Stimulated activated CD4-positive, alpha-beta T cell treated with anti-CD3 and anti-CD28 coated beads, Interleukin-15, amount 100 ng/mL, for 48 hours (primary cell): ENCODE data around the gene DOK6.
"Not testable (repeated sequence)": the region's sequence is repeated elsewhere in the genome, so short reads cannot be mapped to it uniquely, and the experiment has no call there.

ENCODE experiments used
- DNase-seq, 2 donors: peaks; one replicate each; pipeline ENCODE4 v3.0.0-alpha.2; 2020; ENCODE audit warnings: low read depth in 2 of 2

Gene DOK6

GRCh38 chr18:69626171-69626570 is 225.5 kb downstream of the DOK6 start:
- no peak for DNase-seq

DNA sequence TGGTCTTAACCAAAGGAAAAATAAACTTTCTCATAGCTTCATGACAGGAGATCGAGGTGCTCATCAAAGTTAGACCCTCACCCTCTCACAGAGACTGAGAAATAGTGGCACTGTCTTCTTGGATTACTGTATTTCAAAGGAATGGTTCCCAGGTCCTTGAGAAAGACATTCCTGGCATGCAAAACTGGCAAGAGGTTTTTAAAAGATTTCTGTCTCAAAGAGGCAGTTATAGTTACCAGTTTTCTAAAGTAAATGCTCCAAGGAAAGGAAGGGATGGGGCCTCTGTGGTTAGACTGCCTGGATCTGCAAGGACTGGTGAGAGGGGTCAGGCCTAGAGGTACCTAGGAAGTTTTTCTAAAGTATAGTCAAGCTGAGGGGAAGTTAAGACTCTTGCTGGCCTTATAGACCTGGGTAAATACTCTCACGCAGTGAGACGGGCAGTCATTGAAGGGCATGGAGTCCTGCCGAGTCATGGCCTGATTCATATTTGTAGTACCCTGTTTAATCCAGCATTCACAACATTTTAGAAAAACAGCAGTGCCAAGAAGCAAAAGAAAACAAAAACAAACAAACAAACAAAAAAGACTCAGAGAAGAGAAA is 226.1 kb downstream of the DOK6 start:
- no peak for DNase-seq

GRCh38 chr18:69628774-69629359 is 228.2 kb downstream of the DOK6 start:
- DNase-seq, result no peak

- no peak for DNase-seq
Observed at GRCh38 chr18:69631281-69631680, 230.6 kb downstream of the DOK6 start.

DNA sequence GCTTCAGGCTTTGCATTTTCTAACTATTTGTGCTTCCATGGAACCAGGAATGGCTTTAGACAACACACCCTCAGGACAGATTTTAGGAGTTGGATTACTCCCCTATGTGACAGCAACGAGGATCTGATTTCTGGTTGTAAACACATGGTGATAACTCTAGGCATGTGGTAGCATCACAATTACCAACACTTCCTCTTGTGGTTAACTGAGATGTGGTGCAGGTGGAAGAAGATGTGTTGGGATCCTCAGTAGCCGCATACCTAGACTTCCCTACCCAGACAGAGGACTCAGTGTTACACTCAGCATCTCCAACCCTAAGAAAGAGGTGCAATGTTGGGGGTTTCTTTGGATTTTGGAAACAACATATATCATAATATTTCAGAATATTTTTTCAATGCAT is 234.8 kb downstream of the DOK6 start:
- DNase-seq, result no peak

DNA sequence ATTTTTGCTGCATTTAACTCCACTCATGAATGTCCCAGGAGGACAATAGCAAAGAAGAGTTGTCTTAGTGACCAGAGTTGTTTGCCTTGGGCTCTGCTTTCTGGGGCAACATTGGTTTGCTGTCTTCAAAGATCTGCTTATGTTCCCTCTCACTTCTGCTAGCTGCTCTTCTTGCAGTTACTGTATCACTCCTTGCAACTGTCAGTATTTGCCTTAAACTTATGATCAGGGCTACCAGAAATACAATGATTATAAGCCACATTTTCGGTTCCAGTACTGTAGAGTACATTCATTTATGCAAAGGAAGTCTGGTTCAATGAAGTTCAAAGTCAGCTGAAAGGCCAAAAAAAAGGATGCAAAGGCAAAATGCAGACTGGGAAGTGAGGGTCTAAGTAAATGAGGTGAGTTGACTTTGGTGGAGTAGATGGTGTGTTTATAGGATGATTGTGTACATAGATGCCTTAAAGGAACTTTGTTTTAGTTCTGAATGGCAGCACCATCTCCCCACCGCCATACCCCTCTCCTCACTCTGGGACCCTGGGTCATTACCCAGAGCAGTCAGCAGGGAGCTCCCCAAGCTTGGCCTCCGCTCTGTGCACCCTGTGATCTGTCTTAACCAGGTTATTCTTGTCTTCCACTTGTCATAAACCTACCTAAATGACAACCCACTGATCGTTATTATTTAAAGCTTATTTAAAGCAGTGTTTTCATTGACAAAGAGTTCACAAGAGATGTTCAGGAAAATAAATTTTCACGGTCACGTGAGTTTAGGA is 236.0 kb downstream of the DOK6 start:
- DNase-seq, result no peak

DNA sequence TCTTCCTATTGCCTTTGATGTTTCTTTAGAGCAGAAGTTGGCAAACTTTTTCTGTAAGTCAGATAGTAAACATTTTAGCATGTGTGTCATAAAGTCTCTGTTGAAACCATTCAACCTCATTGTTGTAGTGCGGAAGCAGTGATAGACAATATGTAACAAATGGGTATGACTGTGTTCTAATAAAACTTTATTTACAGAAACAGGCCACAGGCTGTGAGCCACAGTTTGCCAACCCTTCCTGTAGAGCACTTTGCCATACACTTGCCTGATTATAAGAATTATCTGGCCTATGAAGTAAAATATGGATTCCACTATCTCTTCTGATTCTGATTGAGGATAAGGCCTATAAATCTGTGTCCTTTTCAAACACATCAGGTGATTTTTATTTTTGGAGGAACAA is 237.4 kb downstream of the DOK6 start:
- no peak for DNase-seq

GRCh38 chr18:69647702-69648101 is 247.0 kb downstream of the DOK6 start:
- DNase-seq, result no peak

DNA sequence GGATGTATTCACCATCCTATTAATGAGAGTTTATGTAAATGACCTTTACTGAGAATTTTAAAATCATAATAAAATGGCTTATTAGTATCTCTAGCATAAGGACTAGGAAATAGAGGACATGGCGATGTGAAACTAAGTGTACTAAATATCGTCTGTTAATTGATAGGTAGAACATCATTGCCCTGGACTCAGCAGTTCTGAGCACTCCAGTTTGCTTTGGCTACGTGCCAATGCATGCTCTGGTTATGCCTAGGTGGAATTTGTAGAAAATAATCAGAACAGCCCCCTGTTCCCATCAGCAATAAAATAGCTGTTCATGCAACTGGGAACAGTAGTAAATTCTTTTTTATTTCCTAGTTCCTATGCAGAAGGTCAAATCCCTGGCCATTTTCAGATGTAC is 247.8 kb downstream of the DOK6 start:
- DNase-seq, result no peak

DNA sequence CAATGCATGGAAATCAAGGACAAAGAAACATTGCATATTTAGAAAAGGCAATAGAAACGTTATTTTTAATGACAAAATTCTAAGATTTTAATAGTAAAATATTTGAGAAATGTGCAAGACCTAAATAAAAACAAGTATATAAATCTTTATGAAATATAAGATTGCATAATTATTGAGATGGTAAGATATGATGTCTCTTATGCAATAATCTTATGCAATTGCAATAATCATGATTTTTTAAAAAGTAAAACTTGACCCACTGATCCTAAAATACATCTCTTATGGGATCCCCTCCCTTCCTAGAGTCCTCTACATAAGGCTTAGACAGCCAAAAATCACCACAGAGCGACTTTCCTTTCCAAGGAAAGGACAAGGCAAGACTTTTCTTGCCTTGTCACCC is 249.0 kb downstream of the DOK6 start:
- DNase-seq, result no peak

DNA sequence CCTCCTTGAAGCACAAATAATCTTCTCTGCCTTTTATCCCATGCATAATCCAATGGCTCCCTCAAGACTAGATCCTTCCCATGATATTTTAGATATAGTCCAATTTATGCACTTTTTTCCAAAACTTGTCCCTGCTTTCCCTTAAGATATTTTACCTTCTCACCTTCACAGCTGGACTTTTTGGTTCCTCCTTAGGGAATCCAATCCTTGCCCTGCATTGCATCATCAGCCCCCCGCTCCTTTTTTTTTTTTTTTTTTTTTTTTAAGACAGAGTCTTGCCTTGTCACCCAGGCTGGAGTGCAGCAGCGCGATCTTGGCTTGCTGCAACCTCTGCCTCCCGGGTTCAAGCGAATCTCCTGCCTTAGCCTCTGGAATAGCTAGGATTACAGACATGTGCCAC is 250.6 kb downstream of the DOK6 start:
- no peak for DNase-seq

GRCh38 chr18:69655816-69656215 is 255.1 kb downstream of the DOK6 start:
- no peak for DNase-seq

GRCh38 chr18:69658103-69658502 is 257.4 kb downstream of the DOK6 start:
- DNase-seq, result no peak

DNA sequence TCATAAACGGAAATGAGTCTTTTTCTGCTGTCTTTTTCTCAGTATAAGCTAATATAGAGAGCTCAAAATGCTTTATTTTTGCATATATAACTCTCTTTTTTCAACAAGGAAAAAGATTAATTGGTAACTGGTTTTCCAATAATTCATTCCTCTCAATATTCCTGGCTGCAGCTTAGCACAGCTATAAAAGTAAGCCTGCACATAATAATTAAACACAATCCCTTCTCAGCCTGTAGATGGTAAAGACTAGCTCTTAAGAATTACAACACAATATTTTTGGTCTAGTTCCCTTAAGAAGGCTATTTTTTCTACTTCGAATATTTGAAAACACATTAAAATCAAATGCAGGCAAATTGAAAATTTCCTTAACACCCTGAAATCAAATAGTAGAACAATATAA is 258.0 kb downstream of the DOK6 start:
- no peak for DNase-seq

DNA sequence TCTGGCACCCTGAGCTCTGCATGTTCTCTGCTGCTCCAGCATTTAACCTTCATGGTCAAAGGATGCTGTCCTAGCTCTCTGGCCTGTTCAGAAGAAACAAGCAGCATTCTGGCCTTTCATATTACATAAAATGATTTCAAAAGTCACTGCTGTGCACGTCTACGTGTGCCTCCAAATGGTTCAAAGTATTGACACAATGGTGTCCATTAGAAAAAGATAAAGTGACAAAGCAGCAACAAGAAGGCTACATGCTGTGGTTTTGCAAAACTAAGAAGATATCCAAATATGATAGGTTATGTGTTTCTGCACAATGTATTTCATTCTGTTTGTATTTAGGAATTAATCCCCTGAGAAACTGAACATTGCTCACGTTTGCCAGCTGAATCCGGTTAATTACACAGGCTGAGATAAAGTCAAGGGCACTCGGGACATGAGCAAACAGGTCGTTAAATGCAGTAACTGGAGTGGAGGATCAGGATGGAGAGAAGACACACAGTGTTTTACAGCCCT is 258.5 kb downstream of the DOK6 start:
- no peak for DNase-seq

DNA sequence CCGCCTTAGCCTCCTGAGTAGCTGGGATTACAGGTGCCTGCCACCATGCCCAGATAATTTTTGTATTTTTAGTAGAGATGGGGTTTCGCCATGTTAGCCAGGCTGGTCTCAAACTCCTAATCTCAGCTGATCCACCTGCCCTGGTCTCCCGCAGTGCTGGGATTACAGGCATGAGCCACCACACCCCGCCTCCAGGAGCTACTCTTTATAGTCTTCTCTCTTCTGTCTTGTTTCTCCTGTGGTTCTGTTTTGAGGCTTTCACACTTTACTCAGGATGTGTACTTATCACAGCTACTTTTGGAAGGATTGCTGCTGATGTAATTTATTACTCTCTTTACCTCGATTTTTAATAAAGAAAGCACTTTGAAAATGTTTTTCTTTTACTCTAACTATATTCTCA is 261.4 kb downstream of the DOK6 start:
- DNase-seq, result not testable (repeated sequence)

- no peak for DNase-seq
Observed at GRCh38 chr18:69664399-69664798, 263.7 kb downstream of the DOK6 start.

- DNase-seq, result no peak
Observed at GRCh38 chr18:69674292-69674877, 273.7 kb downstream of the DOK6 start.

GRCh38 chr18:69674966-69675365 is 274.3 kb downstream of the DOK6 start:
- DNase-seq, result no peak

- no peak for DNase-seq
Observed at GRCh38 chr18:69677595-69677994, 276.9 kb downstream of the DOK6 start.

- DNase-seq, result no peak
Observed at GRCh38 chr18:69680123-69680522, 279.4 kb downstream of the DOK6 start.

DNA sequence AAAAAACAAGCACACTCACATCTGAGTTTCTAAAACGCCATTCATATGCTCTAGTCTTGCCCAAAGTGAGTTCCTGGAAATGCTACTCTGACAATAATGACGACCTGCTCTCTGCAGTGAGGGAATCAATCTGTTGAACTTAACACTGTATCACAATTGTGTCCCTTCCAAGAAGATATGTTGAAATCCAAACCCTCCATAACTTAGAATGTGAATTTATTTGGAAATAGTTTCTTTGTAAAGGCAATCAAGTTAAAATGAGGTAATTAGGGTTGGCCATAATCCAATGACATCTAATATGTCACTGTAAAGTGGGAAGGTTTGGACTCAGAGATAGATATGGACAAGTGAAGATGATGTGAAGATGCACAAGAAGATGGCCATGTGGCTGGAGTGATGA is 282.5 kb downstream of the DOK6 start:
- no peak for DNase-seq

DNA sequence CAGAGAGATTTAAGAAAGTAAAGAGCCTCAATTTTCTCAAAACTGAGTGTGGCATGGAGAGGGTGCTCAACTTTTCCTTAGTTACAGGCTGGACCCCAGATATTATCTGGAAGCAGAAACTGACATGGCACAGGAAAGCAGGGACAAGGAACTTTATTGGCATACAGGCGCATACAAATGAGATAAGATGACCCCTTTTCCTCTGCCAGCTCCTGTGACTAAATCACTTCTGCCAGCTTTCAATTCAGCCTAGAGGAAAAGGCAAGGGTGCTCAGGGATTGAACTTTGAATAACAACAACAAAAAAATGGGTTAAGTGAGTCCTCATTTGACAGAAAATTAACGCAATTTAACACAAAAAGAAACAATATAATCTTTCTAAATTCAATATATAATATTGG is 284.1 kb downstream of the DOK6 start:
- DNase-seq, result no peak
